Islet precursor cell (in vitro differentiated cells): ENCODE data around the gene ZBTB16.

Experiments
- DNase-seq: peaks from one replicate; pipeline ENCODE4 v3.0.0-alpha.2; 2018

ZBTB16 gene

DNA sequence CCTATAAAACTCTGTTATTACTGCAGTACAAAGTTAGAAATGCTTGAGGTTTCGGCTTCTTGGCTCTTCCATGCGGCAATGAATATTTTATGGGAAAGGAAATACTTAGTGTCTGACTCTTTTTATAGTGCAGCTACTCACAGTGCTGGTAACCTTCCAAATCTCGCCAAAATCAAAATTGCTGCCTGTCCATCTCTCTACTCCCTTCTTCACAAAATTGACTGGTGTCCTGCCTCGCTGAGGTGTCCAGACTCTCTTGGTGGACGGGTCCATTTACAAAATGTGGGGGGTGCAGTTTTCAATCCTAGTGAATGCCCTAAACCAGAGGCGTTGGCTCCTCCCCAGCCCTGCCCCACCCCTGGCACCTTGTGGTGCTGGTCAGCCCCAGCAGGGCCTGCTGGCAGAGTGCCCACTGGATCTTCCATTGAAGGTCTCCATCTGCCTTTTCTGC, 73.5 kb downstream of the ZBTB16 start:
- DNase-seq: no peak

- no peak for DNase-seq
These were observed 74.2 kb downstream of the ZBTB16 start for GRCh38 chr11:114133548-114134329.

DNA sequence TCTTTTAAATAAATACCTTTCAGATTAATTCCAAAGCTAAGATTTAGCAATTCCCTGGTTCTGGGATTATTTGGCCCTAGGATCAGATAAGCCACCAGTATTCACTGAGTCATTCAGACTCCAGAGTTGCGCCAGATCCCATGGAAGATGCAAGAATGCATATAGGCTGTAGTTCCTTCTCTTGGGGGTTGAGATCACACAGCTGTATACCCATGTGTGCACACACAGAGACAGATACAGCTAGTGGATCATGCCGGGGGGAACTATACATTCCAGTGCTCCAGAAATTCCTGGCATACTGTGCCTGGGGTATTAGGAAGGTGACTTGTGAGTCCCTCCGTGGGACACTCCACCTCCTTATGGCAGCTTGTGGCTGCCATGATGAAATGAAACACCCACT, 75.4 kb downstream of the ZBTB16 start:
- peak; percentile 91 for DNase-seq

DNA sequence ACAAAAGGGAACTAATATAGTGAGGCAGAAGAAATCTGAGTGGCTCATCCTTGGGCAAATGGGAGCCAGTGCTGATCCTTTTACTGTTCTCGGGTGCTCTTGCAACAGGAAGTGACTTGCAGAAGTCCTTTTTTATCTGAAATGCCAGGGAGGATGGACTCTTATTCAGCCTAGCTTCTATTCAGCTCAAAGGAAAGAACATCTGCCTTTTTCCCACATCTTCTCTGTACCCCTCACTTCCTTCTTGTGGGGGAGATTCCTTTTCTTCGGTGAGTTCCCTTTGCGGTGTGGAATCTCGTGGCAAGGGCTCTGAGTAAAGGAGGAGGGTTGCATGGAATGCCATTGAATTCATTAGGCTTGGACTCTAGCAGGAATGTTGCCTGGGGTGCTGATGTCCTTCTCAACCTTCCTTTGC, 76.2 kb downstream of the ZBTB16 start:
- DNase-seq: peak; percentile 88

DNA sequence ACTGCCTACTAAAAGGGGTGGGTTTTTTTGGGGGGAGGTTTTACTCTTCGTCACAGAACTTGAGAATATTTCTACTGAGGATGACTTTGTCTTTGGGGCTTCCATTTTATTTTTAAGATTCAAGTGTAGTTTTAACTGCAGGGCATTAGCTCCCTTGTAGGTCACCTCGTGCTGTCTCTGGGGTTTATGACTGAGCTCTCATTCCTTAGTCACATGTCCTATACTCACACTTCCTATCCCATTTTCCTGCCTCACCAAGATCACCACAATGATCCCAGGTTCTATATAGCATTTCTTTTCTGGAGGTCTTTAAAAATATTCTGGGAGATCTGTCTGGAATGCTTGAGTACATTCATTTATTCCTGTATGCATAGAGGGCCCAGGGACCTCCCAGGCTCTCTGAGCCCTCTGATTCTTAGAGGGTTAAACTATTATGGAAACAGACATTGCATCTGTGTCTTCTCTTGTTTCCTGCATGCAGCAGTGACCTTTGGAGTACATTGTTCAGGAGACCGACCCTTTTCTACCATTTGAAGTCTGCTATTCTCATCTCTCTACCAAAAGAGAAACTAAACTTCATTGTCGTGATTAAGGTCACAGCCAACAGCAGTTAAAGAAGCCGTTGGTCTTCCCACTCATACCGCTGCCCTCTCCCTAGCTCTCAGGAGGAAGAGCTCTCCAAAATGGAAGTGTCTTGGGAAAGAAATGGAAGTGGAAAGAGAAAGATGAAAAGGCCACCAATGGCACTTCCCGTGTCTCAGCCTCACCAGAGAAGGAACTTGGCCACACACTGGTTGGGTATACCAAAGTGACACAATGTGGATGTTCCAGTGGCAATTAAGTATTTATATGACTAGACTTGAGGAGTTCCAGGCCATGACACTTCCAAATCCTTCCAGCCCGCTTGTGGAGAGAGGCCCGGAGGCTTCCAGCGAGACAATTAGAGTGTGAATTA, 77.5 kb downstream of the ZBTB16 start:
- DNase-seq: no peak

DNA sequence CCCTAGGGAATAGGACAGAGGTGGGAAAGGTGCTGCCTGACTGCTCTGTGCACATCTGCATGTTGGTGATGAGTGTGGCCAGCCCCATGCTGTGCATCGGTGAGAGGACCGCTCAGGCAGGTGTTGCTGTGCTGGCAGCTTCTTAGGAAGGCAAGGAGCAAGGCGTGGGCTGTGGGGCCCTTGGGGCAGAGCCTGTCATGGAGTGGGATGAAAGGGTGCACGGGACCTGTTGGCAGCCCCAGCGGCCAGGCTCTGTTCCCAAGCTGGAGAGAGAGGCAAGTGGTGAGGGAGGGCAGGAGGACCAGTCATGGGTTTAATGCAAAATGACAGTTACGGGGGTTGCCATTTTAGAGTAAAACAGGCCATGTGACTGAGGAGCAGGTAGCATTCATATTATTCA, 78.3 kb downstream of the ZBTB16 start:
- DNase-seq: no peak

GRCh38 chr11:114138411-114138810, 78.9 kb downstream of the ZBTB16 start:
- no peak for DNase-seq

DNA sequence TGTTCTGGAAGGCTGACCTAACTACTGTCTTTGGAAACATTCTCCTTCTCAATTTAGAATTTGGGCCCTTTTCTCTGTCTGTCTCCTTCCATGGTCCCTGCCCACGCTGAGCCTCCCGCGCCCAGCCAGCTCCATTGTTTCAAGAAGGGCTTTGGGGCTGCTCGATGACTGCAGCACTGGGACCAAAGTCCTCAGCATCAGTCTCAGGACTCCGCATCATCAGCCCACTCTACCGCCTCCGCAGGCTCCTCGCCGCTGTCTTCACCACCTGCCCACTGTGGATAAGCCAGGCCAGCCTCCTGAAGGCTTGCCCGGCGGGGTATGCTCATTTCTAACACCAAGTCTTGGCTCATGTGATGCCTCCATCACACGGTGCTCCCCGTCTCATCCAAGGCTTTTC, 81.3 kb downstream of the ZBTB16 start:
- DNase-seq: no peak

DNA sequence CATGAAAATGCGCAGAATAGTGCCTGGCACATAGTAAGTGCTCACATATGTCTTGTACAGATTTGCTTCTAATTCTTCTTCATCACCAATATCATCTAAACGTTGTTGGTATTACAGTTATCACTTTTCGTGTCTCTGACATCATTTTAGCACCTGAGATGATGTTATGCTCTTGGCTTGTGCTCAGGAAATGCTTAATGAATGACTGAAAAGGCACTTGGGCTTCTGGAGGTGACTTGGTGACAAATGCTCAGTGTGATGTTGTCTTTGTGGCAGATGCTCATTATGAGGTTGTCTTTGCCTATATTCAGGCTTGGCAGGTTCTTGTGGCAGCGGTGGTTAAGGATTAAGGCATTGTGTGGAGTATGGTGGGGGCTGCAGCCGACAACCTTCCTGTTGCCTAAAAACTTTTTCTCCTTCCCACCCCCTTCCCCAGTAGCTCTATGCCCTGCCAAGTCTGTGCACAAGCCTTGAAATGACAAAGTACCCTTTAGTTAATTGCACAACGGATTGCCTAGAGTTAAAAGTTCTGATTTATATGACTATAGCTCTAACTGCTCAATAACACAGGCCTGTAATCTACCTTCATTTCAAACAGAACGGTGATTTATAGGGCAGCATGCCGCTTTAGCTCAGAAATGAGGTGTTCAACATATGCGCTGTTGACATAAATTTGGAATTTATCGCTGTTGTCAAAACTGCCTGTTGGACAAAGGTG, 82.5 kb downstream of the ZBTB16 start:
- no peak for DNase-seq

DNA sequence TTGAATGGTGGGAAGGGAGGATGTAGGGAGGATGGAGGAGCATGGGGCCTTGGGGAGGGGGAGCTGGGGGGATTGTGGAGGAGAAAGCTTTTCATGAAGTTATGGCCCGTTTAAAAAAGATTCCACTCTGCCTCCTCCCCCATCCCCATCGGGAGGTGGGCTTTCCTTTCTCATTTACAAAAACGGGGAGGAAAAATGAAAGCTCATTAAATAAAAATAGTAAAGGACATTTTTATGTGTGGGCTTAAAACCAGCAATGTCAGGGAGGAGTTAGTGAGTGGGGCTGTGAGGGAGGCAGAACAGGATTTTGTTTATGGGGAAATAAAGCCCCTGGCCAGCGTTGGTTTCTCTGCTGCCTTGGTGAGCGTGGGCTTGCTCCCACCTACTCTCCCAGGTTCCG, 83.2 kb downstream of the ZBTB16 start:
- DNase-seq: no peak

- DNase-seq: no peak
These were observed 85.8 kb downstream of the ZBTB16 start for GRCh38 chr11:114145166-114145775.

DNA sequence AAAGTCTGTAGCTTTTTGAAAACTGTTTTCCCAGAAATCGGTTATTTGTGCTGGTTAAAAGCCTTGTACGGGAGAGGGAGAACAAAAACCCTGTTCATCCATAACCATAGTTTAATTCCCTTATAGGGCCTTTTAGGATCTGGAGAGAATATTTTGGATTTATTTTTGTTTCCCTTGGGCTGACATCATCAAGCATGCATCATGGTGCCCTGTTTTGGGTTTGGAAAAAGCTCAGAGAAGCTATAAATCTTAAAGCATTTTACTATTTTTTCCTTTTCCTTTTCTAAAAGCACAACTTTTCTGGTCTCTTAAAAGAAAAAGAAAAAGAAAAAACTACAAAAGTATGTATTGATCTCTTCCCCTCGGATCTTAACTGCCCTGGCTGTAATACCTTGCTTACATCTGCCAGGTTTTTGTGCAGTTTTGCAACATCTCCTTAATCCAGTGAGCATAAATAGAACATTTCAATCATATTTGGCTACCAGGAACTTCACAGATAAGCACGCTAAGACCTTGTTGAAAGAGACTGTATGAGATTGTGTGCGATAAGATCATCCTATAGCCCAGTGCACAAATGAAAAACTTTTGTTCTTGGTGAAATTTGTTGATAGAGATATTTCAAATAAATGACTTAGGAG, 88.0 kb downstream of the ZBTB16 start:
- DNase-seq: no peak

- DNase-seq: peak; percentile 67
These were observed 88.5 kb downstream of the ZBTB16 start for GRCh38 chr11:114148013-114148382.

GRCh38 chr11:114149689-114150407, 90.3 kb downstream of the ZBTB16 start:
- DNase-seq: peak; percentile 76

DNA sequence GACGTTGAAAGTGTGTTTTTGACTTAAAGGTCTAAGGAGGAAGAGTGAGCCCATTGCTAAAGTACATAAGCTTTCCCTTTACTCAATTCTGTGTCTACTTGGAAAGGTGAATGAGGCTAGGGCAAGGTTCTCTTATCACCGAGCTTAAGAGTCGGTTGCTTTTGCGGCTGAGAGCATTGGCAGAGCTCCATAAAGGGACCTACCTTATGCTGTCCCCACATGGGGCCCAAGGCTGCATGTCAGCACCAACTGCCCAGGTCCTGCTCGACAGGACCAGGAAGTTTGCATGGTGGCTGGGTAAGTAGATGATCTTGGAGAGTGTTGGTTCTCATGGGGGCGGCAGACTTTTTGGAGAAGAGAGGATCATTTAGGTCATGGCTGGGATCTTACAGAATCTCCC, 91.2 kb downstream of the ZBTB16 start:
- no peak for DNase-seq

DNA sequence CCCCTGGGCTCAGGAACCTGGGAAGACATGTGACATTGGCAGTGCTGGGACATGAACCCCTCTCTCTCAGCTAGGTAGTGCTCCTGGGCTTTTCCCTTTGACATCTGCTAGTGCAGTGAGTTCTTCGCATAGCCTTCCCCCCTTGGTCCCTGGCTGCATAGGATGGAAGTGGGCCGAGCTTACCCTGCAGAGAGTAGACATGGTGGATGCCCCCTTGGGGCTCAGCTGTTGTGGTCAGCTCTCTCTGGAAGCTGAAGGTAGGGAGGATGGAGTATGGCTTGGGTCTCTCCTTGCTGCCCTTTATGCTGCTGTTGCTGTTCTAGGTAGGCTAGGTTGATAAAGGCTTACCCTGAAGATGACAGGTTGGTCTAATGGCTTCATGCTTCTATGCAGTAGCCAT, 92.1 kb downstream of the ZBTB16 start:
- DNase-seq: no peak

GRCh38 chr11:114152162-114152561, 92.7 kb downstream of the ZBTB16 start:
- DNase-seq: no peak

GRCh38 chr11:114152785-114153184, 93.3 kb downstream of the ZBTB16 start:
- DNase-seq: no peak

GRCh38 chr11:114153224-114153623, 93.7 kb downstream of the ZBTB16 start:
- DNase-seq: no peak

GRCh38 chr11:114154271-114155047, 94.9 kb downstream of the ZBTB16 start:
- DNase-seq: no peak

GRCh38 chr11:114155116-114155515, 95.6 kb downstream of the ZBTB16 start:
- DNase-seq: no peak
